Measurements from ENCODE around the gene EIF2B4.
"Not testable (repeated sequence)": the region's sequence is repeated elsewhere in the genome, so short reads cannot be mapped to it uniquely, and the experiment has no call there.

Gene EIF2B4

DNA sequence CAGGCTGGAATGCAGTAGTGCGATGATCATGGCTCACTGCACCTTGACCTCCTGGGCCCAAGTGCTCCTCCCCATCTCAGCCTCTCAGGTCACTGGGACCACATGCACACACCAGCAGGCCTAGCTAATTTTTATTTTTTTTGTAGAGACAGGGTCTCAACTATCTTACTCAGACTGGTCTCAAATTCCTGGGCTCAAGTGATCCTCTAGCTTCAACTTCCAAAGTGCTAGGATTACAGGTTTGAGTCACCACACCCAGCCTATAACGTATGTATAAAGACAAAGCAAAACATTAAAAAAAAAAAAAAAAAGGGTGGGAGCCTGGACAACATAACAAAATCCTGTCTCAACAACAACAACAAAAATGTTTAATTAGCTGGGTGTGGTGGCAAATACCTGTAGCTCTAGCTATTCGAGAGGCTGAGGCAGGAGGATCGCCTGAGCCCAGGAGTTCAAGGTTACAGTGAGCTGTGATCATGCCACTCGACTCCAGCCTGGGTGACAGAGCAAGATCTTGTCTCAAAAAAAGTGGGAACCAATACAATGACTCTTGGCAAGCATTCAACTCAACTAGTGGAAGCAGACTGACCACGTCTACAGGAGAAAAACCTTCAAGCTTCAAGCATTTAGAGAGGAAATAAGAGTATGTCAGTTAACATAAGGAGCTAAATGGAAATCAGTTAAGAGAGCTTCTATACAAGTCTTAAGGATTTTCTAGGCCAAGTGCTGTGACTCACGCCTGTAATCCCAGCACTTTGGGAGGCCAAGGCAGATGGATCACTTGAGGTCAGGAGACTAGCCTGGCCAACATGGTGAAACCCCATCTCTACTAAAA is 16.2 kb downstream of the EIF2B4 start:
- no peak overlapping the region for H3K4me3 ChIP-seq (ENCODE audit: low read depth, low read length)
- DNase-seq (ENCODE audit: low read depth), result no peak
- TF ChIP-seq, protein P1, sequence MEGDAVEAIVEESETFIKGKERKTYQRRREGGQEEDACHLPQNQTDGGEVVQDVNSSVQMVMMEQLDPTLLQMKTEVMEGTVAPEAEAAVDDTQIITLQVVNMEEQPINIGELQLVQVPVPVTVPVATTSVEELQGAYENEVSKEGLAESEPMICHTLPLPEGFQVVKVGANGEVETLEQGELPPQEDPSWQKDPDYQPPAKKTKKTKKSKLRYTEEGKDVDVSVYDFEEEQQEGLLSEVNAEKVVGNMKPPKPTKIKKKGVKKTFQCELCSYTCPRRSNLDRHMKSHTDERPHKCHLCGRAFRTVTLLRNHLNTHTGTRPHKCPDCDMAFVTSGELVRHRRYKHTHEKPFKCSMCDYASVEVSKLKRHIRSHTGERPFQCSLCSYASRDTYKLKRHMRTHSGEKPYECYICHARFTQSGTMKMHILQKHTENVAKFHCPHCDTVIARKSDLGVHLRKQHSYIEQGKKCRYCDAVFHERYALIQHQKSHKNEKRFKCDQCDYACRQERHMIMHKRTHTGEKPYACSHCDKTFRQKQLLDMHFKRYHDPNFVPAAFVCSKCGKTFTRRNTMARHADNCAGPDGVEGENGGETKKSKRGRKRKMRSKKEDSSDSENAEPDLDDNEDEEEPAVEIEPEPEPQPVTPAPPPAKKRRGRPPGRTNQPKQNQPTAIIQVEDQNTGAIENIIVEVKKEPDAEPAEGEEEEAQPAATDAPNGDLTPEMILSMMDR (IDR thresholded peaks at IDR 0.05; ENCODE audit: control insufficient read depth, extremely low read depth, insufficient read depth), result no peak

DNA sequence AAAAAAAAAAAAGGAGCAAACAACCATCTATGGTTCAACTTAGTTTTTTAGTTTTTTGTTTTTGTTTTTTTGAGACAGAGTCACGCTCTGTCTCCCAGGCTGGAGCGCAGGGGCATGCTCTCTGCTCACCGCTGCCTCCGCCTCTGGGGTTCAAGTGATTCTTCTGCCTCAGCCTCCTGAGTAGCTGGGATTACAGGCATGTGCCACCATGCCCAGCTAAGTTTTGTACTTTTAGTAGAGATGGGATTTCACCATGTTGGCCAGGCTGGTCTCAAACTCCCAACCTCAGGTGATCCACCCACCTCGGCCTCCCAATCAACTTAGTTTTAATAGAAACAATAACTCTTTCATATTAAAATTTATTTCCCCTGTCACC is 16.8 kb downstream of the EIF2B4 start:
- not testable (repeated sequence) for H3K4me3 ChIP-seq (ENCODE audit: low read depth, low read length); DNase-seq (ENCODE audit: low read depth)

DNA sequence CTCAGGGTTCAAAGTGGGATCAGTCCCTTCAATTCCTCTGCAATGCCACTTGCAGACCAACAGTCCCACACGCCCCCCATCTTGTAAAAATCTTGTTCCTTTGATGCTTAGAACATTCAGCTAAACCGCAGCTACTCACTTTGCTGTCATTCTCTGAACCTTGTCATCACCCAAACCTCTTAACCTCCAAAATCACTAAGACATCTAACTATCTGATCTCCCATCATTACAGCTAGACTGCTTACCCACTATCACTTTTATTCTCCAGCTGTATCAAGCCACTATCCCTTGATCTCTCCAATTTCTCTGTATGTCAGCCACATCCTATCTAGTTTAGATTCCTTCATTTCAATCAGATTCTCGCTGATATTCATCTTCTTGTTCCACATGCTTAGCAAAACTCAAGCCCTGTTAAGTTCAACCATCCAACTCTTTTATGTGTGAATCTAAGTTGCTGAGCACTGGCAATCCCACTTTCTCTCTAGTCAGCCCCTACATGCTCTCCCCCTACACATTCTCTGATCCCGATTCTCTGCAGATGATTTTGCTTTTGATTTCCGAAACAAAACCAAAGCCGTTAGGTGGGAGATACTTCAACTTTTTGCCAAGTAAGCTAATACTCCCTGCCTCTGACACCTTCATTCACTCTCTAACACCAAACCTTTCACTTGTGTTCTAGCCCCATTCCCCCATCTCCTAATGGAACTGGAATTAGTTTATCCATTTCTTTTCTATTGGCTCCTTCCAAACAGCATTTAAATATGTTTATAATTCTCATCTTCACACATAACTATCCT is 18.1 kb downstream of the EIF2B4 start:
- no peak overlapping the region for H3K4me3 ChIP-seq (ENCODE audit: low read depth, low read length)
- DNase-seq (ENCODE audit: low read depth), result no peak
- TF ChIP-seq, protein P1 (IDR thresholded peaks at IDR 0.05; ENCODE audit: control insufficient read depth, extremely low read depth, insufficient read depth), result no peak

DNA sequence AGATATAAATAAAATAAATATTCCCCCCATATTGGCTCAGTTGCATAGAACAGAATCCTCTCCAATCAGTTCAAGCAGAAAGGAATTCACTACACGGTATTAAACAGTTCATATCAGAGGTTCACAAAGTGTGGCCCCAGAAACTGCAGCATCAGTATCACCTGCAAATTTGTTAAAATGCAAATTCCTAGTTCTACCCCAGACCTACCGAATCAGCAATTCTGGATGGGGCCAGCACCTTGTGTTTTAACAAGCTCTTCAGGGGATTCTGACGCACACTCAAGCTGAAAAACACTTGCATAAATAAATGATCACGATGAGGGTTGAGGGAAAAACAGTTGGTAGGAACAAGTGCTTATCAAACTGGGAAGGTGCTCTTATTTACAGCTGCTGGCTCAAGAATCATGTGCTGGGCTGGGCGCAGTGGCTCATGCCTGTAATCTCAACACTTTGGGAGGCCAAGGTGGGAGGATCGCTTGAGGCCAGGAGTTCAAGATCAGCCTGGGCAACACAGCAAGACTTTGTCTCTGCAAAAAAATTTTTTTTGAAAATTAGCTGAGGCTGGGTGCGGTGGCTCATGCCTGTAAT is 19.9 kb downstream of the EIF2B4 start:
- TF ChIP-seq, protein P1 (IDR thresholded peaks at IDR 0.05; ENCODE audit: control insufficient read depth, extremely low read depth, insufficient read depth), result no peak
- DNase-seq (ENCODE audit: low read depth), result no peak
- no peak overlapping the region for H3K4me3 ChIP-seq (ENCODE audit: low read depth, low read length)

DNA sequence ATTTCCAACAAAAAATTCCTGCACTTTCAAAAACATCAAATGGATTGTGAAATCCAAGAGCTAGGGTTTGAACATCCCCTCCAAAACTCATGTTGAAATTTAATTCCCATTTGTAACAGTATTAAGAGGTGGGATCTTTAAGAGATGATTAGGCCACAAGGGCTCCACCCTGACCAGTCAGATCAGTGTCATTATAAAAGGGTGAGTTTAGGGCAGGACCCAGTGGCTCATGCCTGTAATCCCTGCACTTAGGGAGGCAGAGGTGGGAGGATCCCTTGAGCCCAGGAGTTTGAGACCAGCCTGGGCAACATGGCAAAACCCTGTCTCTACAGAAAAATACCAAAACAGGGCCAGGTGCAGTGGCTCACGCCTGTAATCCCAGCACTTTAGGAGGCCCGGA is 22.5 kb downstream of the EIF2B4 start:
- no peak for DNase-seq (ENCODE audit: low read depth)
- no peak overlapping the region for H3K4me3 ChIP-seq (ENCODE audit: low read depth, low read length)
- TF ChIP-seq, protein P1 (IDR thresholded peaks at IDR 0.05; ENCODE audit: control insufficient read depth, extremely low read depth, insufficient read depth), result no peak

DNA sequence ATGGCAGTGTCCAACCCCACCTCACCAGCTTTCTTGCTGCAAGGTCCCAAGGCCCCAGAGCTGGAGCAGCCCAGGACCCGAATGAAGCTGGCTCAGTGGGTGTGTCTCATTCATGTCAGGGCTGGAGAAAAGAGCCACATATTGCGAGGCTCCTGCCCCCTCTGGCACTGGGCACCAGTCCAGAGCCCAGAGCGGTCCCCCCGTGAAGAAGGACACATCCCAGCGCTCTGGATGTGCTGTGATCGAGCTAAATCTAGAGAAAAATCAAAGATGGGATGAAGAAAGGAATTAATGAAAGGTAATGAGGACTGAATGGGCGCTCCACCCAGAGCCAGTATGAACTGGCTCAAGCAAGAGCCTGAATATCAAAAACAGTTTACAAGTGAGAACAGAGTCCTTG is 34.0 kb downstream of the EIF2B4 start:
- no peak overlapping the region for H3K4me3 ChIP-seq (ENCODE audit: low read depth, low read length)
- TF ChIP-seq, protein P1 (IDR thresholded peaks at IDR 0.05; ENCODE audit: control insufficient read depth, extremely low read depth, insufficient read depth), result no peak
- DNase-seq (ENCODE audit: low read depth), result no peak

DNA sequence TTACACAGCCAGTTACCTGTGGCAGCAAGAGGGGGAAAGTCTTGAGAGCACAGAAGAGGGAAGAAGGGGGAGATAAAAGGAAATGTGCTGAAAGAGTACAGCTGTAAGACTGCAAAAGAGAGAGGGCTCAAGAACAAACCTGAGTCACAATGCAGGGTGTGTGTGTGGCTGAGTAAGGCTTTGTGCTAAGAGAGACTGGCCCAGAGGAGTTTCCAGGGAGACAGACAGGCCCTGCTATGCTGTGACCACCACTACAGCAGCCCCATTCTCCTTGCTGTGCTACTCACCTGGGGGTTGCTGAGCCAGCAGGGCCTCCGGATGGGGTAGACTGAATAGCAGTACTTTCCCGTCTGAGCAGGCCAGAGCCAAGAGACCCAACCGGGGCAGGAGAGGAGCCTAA is 34.8 kb downstream of the EIF2B4 start:
- H3K4me3 ChIP-seq (ENCODE audit: low read depth, low read length), result no peak overlapping the region
- TF ChIP-seq, protein P1 (IDR thresholded peaks at IDR 0.05; ENCODE audit: control insufficient read depth, extremely low read depth, insufficient read depth), result no peak
- no peak for DNase-seq (ENCODE audit: low read depth)
